RWPE1 (cell line): Measurements from ENCODE around the gene MBTPS1.

Source experiments
- CTCF ChIA-PET: fragments of 350-600 bp; sonication (Branson Sonifier 250); formaldehyde crosslinking; extraction: SDS; loops from one replicate; lab custom pipeline; 2021; lab: Yijun Ruan, JAX
- POLR2A ChIA-PET: fragments of 400-600 bp; formaldehyde crosslinking; extraction: SDS; loops from one replicate; lab custom pipeline; 2020; ENCODE audit warnings: antibody characterized with exemption; ENCODE audit not compliant: low non-redundant PET; lab: Yijun Ruan, JAX
- DNase-seq: peaks from one replicate; pipeline ENCODE4 v3.0.0; 2012; ENCODE audit warnings: low spot score
- H3K27ac ChIP-seq: fragments of 450-650 bp; 2 replicates; pipeline ENCODE4 v1.5.1; 2017
- TF ChIP-seq, protein P1 (sequence below): fragments of 450-650 bp; conservative IDR thresholded peaks from 2 replicates; pipeline ENCODE4 v1.5.1; 2017; ENCODE audit warnings: low read depth, mild to moderate bottlenecking

MBTPS1 gene

DNA sequence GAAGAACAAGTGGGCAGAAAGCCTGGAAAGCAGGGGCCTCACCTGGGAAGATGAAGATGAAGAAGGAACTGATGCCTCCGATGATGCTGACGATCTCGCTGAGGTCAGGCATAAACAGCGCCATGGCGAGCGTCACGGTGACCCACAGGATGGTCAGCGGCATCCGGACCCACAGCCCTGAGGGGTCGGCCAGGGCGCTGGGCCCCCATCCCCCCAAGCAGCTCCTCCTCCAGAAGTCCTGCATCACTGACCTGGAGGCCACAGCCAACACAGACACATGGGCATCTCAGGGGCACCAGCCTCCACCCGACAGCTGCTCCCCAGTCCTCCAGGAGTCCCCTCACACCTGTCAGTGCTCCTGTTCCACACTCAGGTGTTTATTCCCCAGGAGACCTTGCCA, 100.3 kb downstream of the MBTPS1 start:
- no peak overlapping the region for H3K27ac ChIP-seq
- DNase-seq = no peak
- POLR2A ChIA-PET = no interaction called here
- CTCF ChIA-PET = interaction anchor here (1.4 kb wide), 1 partner anchor 60 kb away, joined by 5 read pairs; no protein-coding TSS in a partner anchor
- TF ChIP-seq, protein P1, sequence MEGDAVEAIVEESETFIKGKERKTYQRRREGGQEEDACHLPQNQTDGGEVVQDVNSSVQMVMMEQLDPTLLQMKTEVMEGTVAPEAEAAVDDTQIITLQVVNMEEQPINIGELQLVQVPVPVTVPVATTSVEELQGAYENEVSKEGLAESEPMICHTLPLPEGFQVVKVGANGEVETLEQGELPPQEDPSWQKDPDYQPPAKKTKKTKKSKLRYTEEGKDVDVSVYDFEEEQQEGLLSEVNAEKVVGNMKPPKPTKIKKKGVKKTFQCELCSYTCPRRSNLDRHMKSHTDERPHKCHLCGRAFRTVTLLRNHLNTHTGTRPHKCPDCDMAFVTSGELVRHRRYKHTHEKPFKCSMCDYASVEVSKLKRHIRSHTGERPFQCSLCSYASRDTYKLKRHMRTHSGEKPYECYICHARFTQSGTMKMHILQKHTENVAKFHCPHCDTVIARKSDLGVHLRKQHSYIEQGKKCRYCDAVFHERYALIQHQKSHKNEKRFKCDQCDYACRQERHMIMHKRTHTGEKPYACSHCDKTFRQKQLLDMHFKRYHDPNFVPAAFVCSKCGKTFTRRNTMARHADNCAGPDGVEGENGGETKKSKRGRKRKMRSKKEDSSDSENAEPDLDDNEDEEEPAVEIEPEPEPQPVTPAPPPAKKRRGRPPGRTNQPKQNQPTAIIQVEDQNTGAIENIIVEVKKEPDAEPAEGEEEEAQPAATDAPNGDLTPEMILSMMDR = no peak

DNA sequence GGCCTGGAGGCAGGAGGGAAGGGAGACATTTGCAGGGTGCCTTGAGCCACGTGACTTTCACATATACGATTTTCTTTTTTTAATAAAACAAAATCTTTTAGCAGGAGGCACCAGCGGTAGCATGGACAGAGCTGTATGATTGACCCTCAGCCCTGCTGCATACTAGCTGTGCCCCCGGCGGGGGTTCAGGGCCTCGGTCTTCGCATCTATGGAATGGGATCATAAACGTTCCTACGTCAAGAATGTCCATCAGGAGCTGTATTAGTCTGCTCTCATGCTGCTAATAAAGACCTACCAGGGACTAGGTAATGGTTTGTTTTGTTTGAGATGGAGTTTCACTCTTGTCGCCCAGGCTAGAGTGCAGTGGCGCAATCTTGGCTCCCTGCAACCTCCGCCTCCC, 101.3 kb downstream of the MBTPS1 start:
- no peak for DNase-seq
- ChIA-PET POLR2A (no interaction called here), CTCF (no interaction called here)
- no peak overlapping the region for H3K27ac ChIP-seq
- TF ChIP-seq, protein P1 = no peak

DNA sequence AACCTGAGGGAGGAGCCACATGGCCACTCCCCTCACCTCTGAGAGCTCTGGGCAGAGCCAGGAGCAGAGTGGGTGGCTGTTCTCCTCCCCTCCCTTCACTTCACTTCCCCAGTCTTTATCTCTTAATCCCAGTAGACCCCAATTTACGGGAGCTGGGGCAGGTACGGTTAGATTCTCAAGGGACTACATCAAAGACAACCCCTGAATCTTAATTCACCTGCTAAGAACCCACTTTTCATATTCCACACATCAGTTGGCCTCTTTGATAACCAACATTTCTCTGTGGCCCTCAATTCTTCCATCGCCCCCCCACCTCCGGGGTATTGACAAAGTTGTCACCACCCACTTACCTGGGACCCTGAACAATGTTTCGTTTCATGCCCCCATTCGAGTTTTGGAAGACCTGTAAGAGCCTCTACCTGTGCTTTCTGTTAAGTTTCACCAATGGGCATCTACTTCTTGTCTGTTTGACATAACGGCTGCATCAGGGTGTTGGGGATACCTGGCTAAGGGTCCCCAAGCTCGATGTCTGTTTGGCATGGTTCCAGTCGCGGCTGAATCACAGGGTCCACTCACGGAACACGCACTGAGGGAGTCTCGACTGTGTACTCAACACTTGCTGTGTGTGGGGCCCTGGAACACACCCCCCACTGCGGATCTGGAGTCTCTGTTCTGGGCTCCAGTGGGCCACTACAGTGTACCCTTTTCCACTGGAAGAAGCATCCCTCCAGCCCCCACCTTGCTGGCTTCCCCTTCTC, 102.0 kb downstream of the MBTPS1 start:
- ChIA-PET POLR2A (no interaction called here), CTCF (interaction anchor here (0.7 kb wide), 1 partner anchor 31 kb away, joined by 5 read pairs; no protein-coding TSS in a partner anchor)
- TF ChIP-seq, protein P1 = no peak
- peak overlapping the region; percentile 39 for H3K27ac ChIP-seq
- DNase-seq = no peak

DNA sequence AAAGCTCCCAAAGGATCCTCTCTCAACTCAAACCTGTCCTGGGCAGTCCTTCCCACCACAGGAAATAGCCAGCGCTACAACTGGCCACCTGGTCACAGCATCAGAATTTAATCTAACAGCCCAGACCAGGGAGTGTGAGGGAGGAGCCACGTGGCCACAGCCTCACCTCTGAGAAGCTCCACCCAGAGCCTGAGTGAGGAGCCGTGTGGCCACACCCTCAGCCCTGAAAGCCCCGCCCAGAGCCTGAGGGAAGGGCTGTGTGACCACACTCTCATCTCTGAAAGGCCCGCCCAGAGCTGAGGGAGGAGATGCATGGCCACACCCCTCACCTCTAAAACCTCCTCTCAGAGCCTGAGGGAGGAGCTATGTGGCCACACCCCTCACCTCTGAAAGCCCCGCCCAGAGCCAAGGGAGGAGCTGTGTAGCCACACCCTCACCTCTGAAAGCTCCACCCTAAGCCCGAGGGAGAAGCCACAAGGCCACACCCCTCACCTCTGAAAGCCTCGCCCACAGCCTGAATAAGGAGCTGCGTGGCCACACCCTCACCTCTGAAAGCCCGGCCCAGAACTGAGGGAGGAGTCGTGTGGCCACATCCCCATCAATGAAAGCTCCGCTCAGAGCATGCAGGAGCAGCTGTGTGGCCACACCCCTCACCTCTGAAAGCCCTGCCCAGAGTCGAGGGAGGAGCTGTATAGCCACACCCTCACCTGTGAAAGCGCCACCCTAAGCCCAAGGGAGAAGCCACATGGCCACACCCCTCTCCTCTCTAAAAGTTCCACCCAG, 102.8 kb downstream of the MBTPS1 start:
- H3K27ac ChIP-seq = peak overlapping the region; percentile 39
- CTCF ChIA-PET = interaction anchor here (0.5 to 0.7 kb wide), 3 partner anchors 18 to 1918 kb away, joined by 3 read pairs; no protein-coding TSS in a partner anchor
- TF ChIP-seq, protein P1 = no peak
- POLR2A ChIA-PET = interaction anchor here (0.7 kb wide), 1 partner anchor 24 kb away, joined by 3 read pairs; no protein-coding TSS in a partner anchor
- peak; percentile 90 for DNase-seq

DNA sequence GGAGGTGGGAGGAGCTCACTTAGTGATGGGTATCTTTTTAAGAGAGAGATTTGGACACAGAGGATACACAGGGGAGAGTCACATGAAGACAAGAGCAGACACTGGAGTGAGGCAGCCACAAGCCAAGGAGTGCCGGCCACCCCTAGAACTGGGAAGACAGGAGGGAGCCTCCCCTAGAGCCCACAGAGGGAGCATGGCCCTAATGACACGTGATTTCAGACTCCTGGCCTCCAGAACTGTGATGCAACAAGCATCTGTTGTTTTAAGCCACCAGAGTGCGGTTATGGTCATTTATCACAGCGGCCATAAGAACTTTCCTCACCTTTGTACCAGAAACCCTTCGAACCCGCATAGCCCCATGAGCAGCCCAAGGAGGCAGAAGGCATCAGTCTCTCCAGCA, 107.5 kb downstream of the MBTPS1 start:
- no peak overlapping the region for H3K27ac ChIP-seq
- TF ChIP-seq, protein P1 = no peak
- CTCF ChIA-PET = no interaction called here
- DNase-seq = no peak
- POLR2A ChIA-PET = no interaction called here

DNA sequence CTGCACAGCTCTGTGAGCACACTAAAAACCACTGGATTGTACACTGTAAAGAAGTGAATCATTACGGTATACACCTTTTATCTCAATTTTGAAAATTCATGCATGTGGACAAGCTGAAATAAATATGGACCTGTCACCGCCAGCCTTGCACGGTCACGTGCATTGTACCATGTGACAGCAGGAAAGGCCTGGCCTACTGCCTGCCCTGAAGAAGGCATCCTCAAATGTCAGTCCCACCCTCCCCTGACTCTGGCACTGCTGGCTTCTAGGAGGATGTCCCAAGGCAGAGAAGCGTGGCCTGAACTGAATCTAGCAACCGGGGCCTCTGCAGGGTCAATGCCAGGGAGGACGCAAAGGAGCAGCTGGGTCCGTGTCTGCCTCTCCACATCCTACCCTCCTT, 108.8 kb downstream of the MBTPS1 start:
- CTCF ChIA-PET = interaction anchor here (0.7 kb wide), 1 partner anchor 14 kb away, joined by 3 read pairs; no protein-coding TSS in a partner anchor

More for the DNA sequence above, 108.8 kb downstream of the MBTPS1 start:
- TF ChIP-seq, protein P1 = no peak
- no peak overlapping the region for H3K27ac ChIP-seq
- no peak for DNase-seq
- POLR2A ChIA-PET = no interaction called here
